H1 (cell line): ENCODE results near the gene PARM1.

ENCODE experiments used
- CTCF ChIP-seq, 3 experiments: IDR thresholded peaks; 1 replicate in 2 of 3; 2 replicates in 1 of 3; pipeline versions ENCODE4 v1.5.1 to v1.6.1; 2011; ENCODE audit warnings: low read length in 3 of 3, mild to moderate bottlenecking in 3 of 3, inconsistent platforms in 2 of 3, low read depth in 1 of 3, moderate library complexity in 1 of 3; ENCODE audit not compliant: insufficient read depth in 1 of 3; ENCODE audit errors: control extremely low read depth in 1 of 3
- EP300 ChIP-seq, 2 experiments: IDR thresholded peaks; 1 replicate in 1 of 2; 2 replicates in 1 of 2; pipeline ENCODE4 v1.6.1; 2011 to 2012; ENCODE audit warnings: low read depth in 2 of 2, low read length in 2 of 2, mild to moderate bottlenecking in 2 of 2, borderline replicate concordance in 1 of 2, inconsistent platforms in 1 of 2, moderate library complexity in 1 of 2
- EZH2 ChIP-seq: fragments of 200-600 bp; sonication (generic); IDR thresholded peaks from 2 replicates; pipeline ENCODE4 v1.7.1; 2012; ENCODE audit warnings: low read depth, mild to moderate bottlenecking, moderate library complexity, low read length, inconsistent platforms; ENCODE audit not compliant: severe bottlenecking
- POLR2A ChIP-seq, 2 experiments: IDR thresholded peaks; 1 replicate in 1 of 2; 2 replicates in 1 of 2; pipeline ENCODE4 v1.6.1; 2011; ENCODE audit warnings: low read depth in 2 of 2, low read length in 2 of 2, mild to moderate bottlenecking in 2 of 2; ENCODE audit errors: control extremely low read depth in 1 of 2
- SP4 ChIP-seq: IDR thresholded peaks from 2 replicates; pipeline ENCODE4 v1.6.1; 2012; ENCODE audit warnings: low read length, inconsistent platforms
- YY1 ChIP-seq: IDR thresholded peaks from 2 replicates; pipeline ENCODE4 v1.6.1; 2011; ENCODE audit warnings: low read depth, mild to moderate bottlenecking, low read length

- TF ChIP-seq EZH2, result no peak
- TF ChIP-seq CTCF (IDR thresholded peaks at IDR 0.05; ENCODE audit: control extremely low read depth in 1 of 3, insufficient read depth in 1 of 3, low read depth in 1 of 3, low read length in 3 of 3), result peak; percentile 45 to 71 (median 70)
- TF ChIP-seq POLR2A (IDR thresholded peaks at IDR 0.05; ENCODE audit: control extremely low read depth in 1 of 2, low read depth in 2 of 2, low read length in 2 of 2), result no peak
- TF ChIP-seq EP300 (IDR thresholded peaks at IDR 0.05; ENCODE audit: borderline replicate concordance in 1 of 2, low read depth in 2 of 2, low read length in 2 of 2), result no peak
- TF ChIP-seq YY1, result no peak
- no peak for TF ChIP-seq SP4
These were observed 115.4 kb downstream of the PARM1 start for GRCh38 chr4:75048208-75048879.
